ENCODE measurements around the gene RSBN1L.

The RSBN1L gene

GRCh38 chr7:77796960-77797359, 100.7 kb downstream of the RSBN1L start:
- H3K4me3 ChIP-seq (ENCODE audit: low read length): peak overlapping the region; percentile 91
- DNase-seq (ENCODE audit: low read depth, low spot score): no peak

GRCh38 chr7:77797734-77798393, 101.6 kb downstream of the RSBN1L start:
- DNase-seq (ENCODE audit: low read depth, low spot score): no peak
- peak overlapping the region; percentile 91 for H3K4me3 ChIP-seq (ENCODE audit: low read length)

- DNase-seq (ENCODE audit: low read depth, low spot score): peak; percentile 99
- H3K4me3 ChIP-seq (ENCODE audit: low read length): peak within 1 kb of the TSS; percentile 91
Observed at GRCh38 chr7:77798394-77799077, 102.3 kb downstream of the RSBN1L start, which contains the start of the genes PHTF2 and TMEM60. Gene PHTF2, plus strand, starts transcription at chr7:77798773. Gene TMEM60, minus strand, starts transcription at chr7:77798434. Its CDS starts 4,061 bp downstream, at chr7:77794373.

GRCh38 chr7:77799078-77799964, 103.1 kb downstream of the RSBN1L start:
- H3K4me3 ChIP-seq (ENCODE audit: low read length): peak overlapping the region; percentile 91
- peak; percentile 31 for DNase-seq (ENCODE audit: low read depth, low spot score)

GRCh38 chr7:77800158-77800557, 103.9 kb downstream of the RSBN1L start:
- no peak for DNase-seq (ENCODE audit: low read depth, low spot score)

GRCh38 chr7:77800730-77801129, 104.5 kb downstream of the RSBN1L start:
- no peak for DNase-seq (ENCODE audit: low read depth, low spot score)
- H3K4me3 ChIP-seq (ENCODE audit: low read length): no peak overlapping the region

More at GRCh38 chr7:77800158-77800557, 103.9 kb downstream of the RSBN1L start:
- H3K4me3 ChIP-seq (ENCODE audit: low read length): peak overlapping the region; percentile 91; the same call in 1 of the 2 replicates

- no peak overlapping the region for H3K4me3 ChIP-seq (ENCODE audit: low read length)
- peak; percentile 35 for DNase-seq (ENCODE audit: low read depth, low spot score)
Observed at GRCh38 chr7:77802557-77803405, 106.5 kb downstream of the RSBN1L start.

- no peak for DNase-seq (ENCODE audit: low read depth, low spot score)
- H3K4me3 ChIP-seq (ENCODE audit: low read length): no peak overlapping the region
Observed at GRCh38 chr7:77806425-77806824, 110.2 kb downstream of the RSBN1L start.

GRCh38 chr7:77808517-77808916, 112.3 kb downstream of the RSBN1L start:
- H3K4me3 ChIP-seq (ENCODE audit: low read length): no peak overlapping the region
- DNase-seq (ENCODE audit: low read depth, low spot score): no peak

- H3K4me3 ChIP-seq (ENCODE audit: low read length): no peak overlapping the region
- no peak for DNase-seq (ENCODE audit: low read depth, low spot score)
Observed at GRCh38 chr7:77811516-77812289, 115.4 kb downstream of the RSBN1L start.

- no peak overlapping the region for H3K4me3 ChIP-seq (ENCODE audit: low read length)
- DNase-seq (ENCODE audit: low read depth, low spot score): no peak
Observed at GRCh38 chr7:77812290-77812685, 116.0 kb downstream of the RSBN1L start.

- H3K4me3 ChIP-seq (ENCODE audit: low read length): no peak overlapping the region
- no peak for DNase-seq (ENCODE audit: low read depth, low spot score)
Observed at GRCh38 chr7:77813180-77813579, 116.9 kb downstream of the RSBN1L start.

- H3K4me3 ChIP-seq (ENCODE audit: low read length): no peak overlapping the region
- DNase-seq (ENCODE audit: low read depth, low spot score): no peak
Observed at GRCh38 chr7:77819021-77819420, 122.8 kb downstream of the RSBN1L start.

GRCh38 chr7:77820967-77821366, 124.7 kb downstream of the RSBN1L start:
- H3K4me3 ChIP-seq (ENCODE audit: low read length): no peak overlapping the region
- no peak for DNase-seq (ENCODE audit: low read depth, low spot score)

- no peak overlapping the region for H3K4me3 ChIP-seq (ENCODE audit: low read length)
- DNase-seq (ENCODE audit: low read depth, low spot score): no peak
Observed at GRCh38 chr7:77822269-77822668, 126.0 kb downstream of the RSBN1L start.

- no peak overlapping the region for H3K4me3 ChIP-seq (ENCODE audit: low read length)
- no peak for DNase-seq (ENCODE audit: low read depth, low spot score)
Observed at GRCh38 chr7:77823787-77824186, 127.5 kb downstream of the RSBN1L start.

GRCh38 chr7:77824636-77825035, 128.4 kb downstream of the RSBN1L start:
- H3K4me3 ChIP-seq (ENCODE audit: low read length): no peak overlapping the region
- no peak for DNase-seq (ENCODE audit: low read depth, low spot score)

GRCh38 chr7:77825131-77825530, 128.9 kb downstream of the RSBN1L start:
- no peak overlapping the region for H3K4me3 ChIP-seq (ENCODE audit: low read length)
- no peak for DNase-seq (ENCODE audit: low read depth, low spot score)

Measured in Jurkat, Clone E6-1 (cell line).